Measurements from ENCODE around the gene VILL.
"Not testable (repeated sequence)": the region's sequence is repeated elsewhere in the genome, so short reads cannot be mapped to it uniquely, and the experiment has no call there.

Gene VILL

DNA sequence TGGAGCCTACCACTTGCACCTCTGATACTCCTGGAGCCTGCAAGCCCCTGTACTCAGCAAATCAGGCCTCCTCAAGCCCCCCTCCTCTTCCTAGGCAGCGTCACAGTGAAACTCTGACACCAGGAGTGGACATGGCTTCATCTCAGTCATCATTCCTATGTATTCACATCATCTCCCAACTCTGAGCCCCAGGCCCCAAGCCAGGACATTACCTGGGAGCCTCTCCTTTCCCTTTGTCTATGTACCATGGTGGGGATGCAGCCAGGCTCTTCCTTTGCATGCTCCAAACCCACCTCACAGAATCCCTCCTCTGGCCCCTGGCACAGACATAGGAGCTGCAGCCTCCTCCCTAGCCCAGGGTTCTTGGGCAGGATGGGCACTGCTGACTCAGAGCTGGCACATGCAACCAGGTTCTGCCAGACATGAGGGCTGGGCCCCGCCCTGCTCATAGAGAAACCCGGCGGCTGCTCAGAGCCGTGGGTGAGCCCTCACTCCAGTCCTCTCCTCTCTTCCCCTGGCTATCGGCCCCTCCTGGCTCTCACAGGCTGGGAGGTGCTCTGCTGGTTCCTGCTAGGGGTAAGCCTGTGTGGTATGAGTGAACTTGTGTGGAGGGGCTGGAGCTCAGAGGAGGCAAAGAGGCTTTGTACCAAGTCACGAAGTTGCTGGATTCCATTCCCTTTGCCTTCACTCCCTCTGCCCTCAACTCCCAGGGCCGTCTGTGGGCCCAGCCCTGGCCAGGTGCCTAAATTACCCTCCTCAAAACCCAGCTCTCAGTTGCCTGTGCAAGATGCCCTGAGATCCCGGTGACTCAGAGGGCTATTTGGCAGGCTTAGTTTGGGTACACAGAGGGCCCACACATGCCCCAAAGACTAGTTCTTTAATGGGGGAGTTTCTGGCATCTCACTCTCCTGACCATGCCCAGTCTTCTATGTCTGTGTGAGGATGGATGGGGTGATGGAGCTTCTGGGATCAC, 40.7 kb downstream of the VILL start:
- H3K4me1 ChIP-seq (ENCODE audit: low read length): no peaks in the 10 kb centered on the region
- no peaks in the 10 kb centered on the region for H3K79me2 ChIP-seq (ENCODE audit: low read length)
- H3K9me3 ChIP-seq (ENCODE audit: insufficient read depth, low read length): no peaks in the 10 kb centered on the region
- no peak overlapping the region for H3K9ac ChIP-seq (ENCODE audit: low read length)
- no peak overlapping the region for H2AFZ ChIP-seq (ENCODE audit: low read depth, low read length)
- no peaks in the 10 kb centered on the region for H3K27me3 ChIP-seq (ENCODE audit: low read depth, low read length)
- H3K36me3 ChIP-seq (replicated peaks; ENCODE audit: low read depth, low read length): no peaks in the 10 kb centered on the region
- H3K27ac ChIP-seq (ENCODE audit: low read length): no peak overlapping the region
- TF ChIP-seq EZH2phosphoT487 (IDR thresholded peaks at IDR 0.05; ENCODE audit: low read depth): no peak
- TF ChIP-seq CTCF (IDR thresholded peaks at IDR 0.05; ENCODE audit: low read depth, low read length): no peak
- no peak overlapping the region for H3K4me2 ChIP-seq (ENCODE audit: low read length)
- H3K4me3 ChIP-seq (ENCODE audit: low read length): no peak overlapping the region
- H4K20me1 ChIP-seq (ENCODE audit: insufficient read depth, low read length): no peaks in the 10 kb centered on the region

- no peaks in the 10 kb centered on the region for H4K20me1 ChIP-seq (ENCODE audit: insufficient read depth, low read length)
- no peak overlapping the region for H2AFZ ChIP-seq (ENCODE audit: low read depth, low read length)
- H3K27ac ChIP-seq (ENCODE audit: low read length): no peak overlapping the region
- no peaks in the 10 kb centered on the region for H3K79me2 ChIP-seq (ENCODE audit: low read length)
- no peaks in the 10 kb centered on the region for H3K4me1 ChIP-seq (ENCODE audit: low read length)
- H3K27me3 ChIP-seq (ENCODE audit: low read depth, low read length): no peaks in the 10 kb centered on the region
- no peak overlapping the region for H3K9ac ChIP-seq (ENCODE audit: low read length)
- no peaks in the 10 kb centered on the region for H3K9me3 ChIP-seq (ENCODE audit: insufficient read depth, low read length)
- H3K36me3 ChIP-seq (replicated peaks; ENCODE audit: low read depth, low read length): no peaks in the 10 kb centered on the region
- H3K4me2 ChIP-seq (ENCODE audit: low read length): no peak overlapping the region
- H3K4me3 ChIP-seq (ENCODE audit: low read length): no peak overlapping the region
- no peak for TF ChIP-seq CTCF (IDR thresholded peaks at IDR 0.05; ENCODE audit: low read depth, low read length)
- TF ChIP-seq EZH2phosphoT487 (IDR thresholded peaks at IDR 0.05; ENCODE audit: low read depth): no peak
These were observed 41.8 kb downstream of the VILL start for GRCh38 chr3:38032328-38032865.

DNA sequence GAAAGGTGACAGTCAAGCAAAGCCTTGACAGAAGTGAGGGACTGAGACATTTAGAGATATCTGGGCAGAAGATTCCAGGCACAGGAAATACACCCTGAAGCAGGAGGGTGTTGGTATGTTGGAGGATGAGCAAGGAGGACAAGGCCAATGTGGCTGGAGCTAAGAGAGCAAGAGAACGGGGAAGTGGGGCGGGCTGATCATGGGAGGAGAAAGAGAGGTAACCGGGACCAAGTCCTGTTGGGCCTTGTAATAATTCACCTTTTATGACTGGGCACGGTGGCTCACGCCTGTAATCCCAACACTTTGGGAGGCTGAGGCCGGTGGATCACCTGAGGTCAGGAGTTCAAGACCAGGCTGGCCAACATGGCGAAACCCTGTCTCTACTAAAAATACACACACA, 43.0 kb downstream of the VILL start:
- H3K9ac ChIP-seq (ENCODE audit: low read length); H3K4me2 ChIP-seq (ENCODE audit: low read length); H3K4me1 ChIP-seq (ENCODE audit: low read length); H3K9me3 ChIP-seq (ENCODE audit: insufficient read depth, low read length); H3K79me2 ChIP-seq (ENCODE audit: low read length); H3K27ac ChIP-seq (ENCODE audit: low read length); H3K4me3 ChIP-seq (ENCODE audit: low read length); H2AFZ ChIP-seq (ENCODE audit: low read depth, low read length); H3K27me3 ChIP-seq (ENCODE audit: low read depth, low read length); H3K36me3 ChIP-seq (replicated peaks; ENCODE audit: low read depth, low read length); H4K20me1 ChIP-seq (ENCODE audit: insufficient read depth, low read length): not testable (repeated sequence)

GRCh38 chr3:38034335-38034734, 43.7 kb downstream of the VILL start:
- not testable (repeated sequence) for H3K4me3 ChIP-seq (ENCODE audit: low read length); H3K9me3 ChIP-seq (ENCODE audit: insufficient read depth, low read length); H3K4me1 ChIP-seq (ENCODE audit: low read length); H3K27ac ChIP-seq (ENCODE audit: low read length); H3K79me2 ChIP-seq (ENCODE audit: low read length); H3K4me2 ChIP-seq (ENCODE audit: low read length); H3K36me3 ChIP-seq (replicated peaks; ENCODE audit: low read depth, low read length); H3K9ac ChIP-seq (ENCODE audit: low read length); H3K27me3 ChIP-seq (ENCODE audit: low read depth, low read length); H4K20me1 ChIP-seq (ENCODE audit: insufficient read depth, low read length); H2AFZ ChIP-seq (ENCODE audit: low read depth, low read length)

- H3K4me1 ChIP-seq (ENCODE audit: low read length): no peaks in the 10 kb centered on the region
- H3K4me2 ChIP-seq (ENCODE audit: low read length): no peak overlapping the region
- H2AFZ ChIP-seq (ENCODE audit: low read depth, low read length): no peak overlapping the region
- H3K27me3 ChIP-seq (ENCODE audit: low read depth, low read length): no peaks in the 10 kb centered on the region
- no peak overlapping the region for H3K9ac ChIP-seq (ENCODE audit: low read length)
- H3K36me3 ChIP-seq (replicated peaks; ENCODE audit: low read depth, low read length): no peaks in the 10 kb centered on the region
- no peaks in the 10 kb centered on the region for H3K79me2 ChIP-seq (ENCODE audit: low read length)
- H4K20me1 ChIP-seq (ENCODE audit: insufficient read depth, low read length): no peaks in the 10 kb centered on the region
- TF ChIP-seq CTCF (IDR thresholded peaks at IDR 0.05; ENCODE audit: low read depth, low read length): no peak
- TF ChIP-seq EZH2phosphoT487 (IDR thresholded peaks at IDR 0.05; ENCODE audit: low read depth): no peak
- H3K9me3 ChIP-seq (ENCODE audit: insufficient read depth, low read length): no peaks in the 10 kb centered on the region
- H3K27ac ChIP-seq (ENCODE audit: low read length): no peak overlapping the region
- H3K4me3 ChIP-seq (ENCODE audit: low read length): no peak overlapping the region
These were observed 45.7 kb downstream of the VILL start for GRCh38 chr3:38036286-38036685.

Measured in OCI-LY3 (cell line).